CD4-positive, alpha-beta T cell treated with Interleukin-10 for 1 hour (primary cell): ENCODE measurements around the gene AFF2.

ENCODE experiments used
- DNase-seq: peaks from one replicate; pipeline ENCODE4 v3.0.0-alpha.2; 2020

AFF2 gene

DNA sequence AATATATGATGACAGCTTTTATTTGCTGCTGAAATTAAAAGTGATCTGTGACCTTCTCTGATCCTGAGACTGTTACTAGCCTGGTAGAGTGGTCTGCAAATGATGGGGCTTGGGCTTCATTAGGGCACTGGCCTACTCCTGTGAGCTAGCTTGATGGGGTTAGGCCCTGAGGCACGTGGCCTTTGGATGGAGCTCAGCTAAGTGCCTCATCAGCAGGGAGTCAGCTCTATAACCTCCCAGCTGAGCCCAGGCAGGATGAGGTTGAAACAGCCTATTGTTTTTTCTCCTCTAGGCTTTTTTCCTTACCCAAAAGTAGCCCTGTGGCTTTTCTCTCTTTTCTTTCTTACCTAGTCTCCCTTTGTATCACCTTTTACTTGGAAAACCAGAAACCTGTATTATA, 92.2 kb downstream of the AFF2 start:
- DNase-seq, result no peak

DNA sequence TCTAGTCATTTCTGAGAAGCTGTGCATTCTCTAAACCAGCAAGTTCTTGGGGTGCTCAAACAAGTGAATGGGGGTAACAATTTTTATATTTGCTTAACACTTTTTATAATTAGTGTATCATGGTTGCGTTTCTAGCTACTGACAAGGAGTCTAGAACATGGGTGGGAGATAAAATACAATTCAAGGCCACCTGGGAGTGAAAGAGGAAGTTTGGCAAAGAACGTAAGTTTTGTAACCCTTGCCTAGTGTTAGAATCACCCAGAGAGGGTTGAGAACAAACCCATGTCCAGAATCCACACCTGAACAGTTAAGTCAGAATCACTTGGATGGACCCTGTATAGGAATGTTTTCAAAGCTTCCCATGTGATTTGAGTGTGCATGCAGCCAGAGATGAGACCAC, 92.7 kb downstream of the AFF2 start:
- DNase-seq, result no peak

DNA sequence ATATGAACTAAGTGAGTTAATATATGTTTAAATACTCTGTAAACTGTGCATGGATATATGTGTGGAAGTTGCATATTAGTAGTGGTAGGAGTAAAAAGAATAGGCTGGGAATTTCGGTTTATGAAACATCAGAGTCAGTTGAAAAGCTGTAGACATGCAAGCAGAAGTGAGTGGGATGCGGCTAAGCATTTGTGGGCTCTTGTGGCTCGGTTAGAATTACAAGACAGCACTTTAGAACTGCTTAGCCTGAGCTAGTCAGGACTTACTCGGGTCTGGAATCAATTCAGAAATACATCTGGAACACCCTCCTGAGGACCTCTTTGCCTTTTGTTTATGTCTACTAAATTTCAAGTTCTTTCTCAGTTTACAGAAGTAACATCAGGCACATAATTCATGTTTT, 93.6 kb downstream of the AFF2 start:
- DNase-seq, result no peak

DNA sequence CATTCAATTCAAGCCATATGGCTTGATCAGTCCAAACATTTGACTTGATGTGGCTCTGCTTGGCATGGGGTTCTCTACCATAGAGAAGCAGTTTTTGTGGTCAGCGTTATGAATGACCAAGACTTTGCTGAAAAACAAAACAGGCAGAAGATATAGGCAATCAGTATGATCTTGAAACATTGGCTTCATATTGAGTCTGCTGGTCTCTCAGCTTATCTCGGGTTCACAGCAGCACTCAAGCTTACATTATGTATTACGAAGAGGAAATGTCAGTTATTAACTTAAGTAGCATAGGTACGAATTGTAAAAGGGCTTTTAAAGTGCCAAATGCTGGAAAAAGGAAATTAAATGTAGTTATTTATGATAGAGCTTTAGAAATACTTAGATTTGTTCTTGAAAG, 99.0 kb downstream of the AFF2 start:
- DNase-seq, result no peak

DNA sequence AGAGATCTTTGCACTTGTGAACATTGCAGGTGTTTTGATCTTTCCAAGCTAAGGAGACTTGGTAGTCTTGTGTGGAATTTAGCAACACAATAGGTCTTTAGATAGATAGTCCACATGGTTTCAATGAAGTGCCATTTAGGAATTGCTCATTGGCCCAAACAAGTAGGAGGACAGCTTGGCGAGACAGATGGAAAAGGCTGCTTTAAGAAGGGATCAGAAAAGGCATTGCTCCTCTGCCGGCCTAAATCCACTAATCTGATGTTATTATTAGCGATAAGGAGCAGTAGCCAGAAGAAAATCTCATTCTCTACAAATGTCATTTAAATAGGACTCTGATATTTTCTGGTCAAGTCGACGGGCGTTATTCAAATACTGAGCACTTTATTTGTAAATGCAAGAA, 99.7 kb downstream of the AFF2 start:
- no peak for DNase-seq

GRCh38 chrX:148600581-148600980, 100.2 kb downstream of the AFF2 start:
- DNase-seq, result no peak

GRCh38 chrX:148601034-148601433, 100.6 kb downstream of the AFF2 start:
- DNase-seq, result no peak

- no peak for DNase-seq
These were observed 109.3 kb downstream of the AFF2 start for GRCh38 chrX:148609515-148610327.

DNA sequence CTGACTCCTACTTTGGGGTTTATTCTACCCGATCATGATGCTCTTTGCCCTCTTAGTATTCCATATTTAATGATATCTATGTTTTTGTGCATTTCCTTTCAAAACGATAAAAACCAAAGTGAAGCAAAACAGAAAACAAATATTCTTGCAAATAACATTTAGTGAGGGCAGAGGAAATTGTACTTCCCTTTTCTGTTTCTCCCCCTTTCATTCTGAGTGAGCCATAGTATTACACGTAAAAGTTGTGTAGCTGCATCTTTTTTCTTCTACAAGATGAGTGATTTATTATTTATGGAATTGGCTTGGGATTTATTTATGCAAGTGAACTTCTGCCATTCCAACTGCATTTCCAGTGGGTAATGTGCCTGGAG, 109.9 kb downstream of the AFF2 start:
- DNase-seq, result no peak

- DNase-seq, result no peak
These were observed 111.6 kb downstream of the AFF2 start for GRCh38 chrX:148611993-148612392.

DNA sequence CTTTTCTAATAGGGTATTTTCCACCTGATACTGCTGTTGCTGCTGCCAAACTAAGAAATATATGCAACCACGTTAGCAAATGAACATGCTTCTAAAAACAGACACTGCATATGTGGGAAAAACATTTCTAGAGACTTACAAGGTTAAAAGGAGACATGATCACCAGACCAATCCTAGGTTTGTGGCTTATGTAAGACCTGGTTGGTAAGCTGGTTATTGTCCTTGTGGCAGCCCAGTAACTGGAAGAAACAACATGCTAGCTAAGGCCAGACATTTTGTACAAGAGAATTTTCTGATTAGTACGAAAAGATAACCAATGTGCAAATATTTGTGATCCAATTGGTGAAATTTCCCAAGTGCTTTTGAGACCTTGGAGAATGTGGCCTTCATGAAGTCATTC, 112.0 kb downstream of the AFF2 start:
- DNase-seq, result no peak

DNA sequence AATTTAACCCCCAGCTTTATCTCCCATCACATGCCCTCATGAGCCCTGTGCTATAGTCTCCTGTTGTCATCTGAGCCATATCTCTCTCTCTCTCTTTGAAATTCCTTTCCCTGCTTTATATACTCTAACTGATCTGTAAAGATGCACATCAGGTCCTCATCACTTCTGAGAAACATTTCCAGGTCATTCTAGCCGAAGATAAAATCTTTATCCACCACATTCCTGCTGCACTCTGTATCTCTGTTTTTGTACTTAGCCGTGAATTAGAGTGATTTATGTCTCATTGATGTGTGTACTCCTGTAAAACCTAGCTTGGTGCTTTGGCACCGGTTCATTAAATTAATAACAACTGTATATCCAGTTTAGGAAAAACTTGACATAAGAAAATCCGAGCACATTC, 113.2 kb downstream of the AFF2 start:
- no peak for DNase-seq

DNA sequence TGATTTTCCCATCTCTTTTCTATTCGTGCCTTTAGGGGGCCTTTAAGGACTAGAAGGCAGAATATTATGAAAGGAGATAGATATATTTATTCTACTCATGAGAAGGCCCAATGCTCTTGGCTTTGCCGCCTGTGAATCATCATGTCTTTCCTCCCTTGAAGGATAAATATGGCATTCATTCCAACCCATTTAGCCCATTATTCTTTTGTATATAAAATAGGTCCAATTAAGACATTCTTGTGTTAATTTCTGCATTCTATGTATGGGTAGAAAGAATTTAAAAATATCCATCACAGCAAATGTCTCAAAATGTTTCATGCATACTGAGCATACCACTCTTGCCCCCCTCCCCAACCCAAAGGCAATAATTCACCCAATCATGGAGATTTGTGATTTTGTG, 115.1 kb downstream of the AFF2 start:
- no peak for DNase-seq

- DNase-seq, result no peak
These were observed 118.3 kb downstream of the AFF2 start for GRCh38 chrX:148618470-148619445.

DNA sequence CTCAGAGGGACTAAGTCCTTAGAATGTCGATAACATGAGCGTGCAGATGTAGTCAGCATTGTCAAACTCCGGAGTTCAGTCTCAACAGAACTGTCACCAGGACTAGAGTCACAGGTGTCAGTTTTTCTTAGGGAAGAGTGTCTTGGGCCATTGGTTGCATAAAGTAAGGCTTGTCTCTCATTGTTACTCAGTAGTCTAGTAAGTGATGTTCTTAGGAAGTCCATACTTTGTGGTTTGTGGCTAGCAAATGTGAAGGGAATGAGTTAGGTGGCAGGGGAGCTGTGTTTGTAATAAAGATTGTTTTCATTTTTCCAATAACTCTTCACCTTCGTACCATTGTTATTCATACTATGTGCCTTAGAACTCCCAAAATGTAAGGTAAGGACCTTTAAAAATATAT, 119.6 kb downstream of the AFF2 start:
- DNase-seq, result no peak

DNA sequence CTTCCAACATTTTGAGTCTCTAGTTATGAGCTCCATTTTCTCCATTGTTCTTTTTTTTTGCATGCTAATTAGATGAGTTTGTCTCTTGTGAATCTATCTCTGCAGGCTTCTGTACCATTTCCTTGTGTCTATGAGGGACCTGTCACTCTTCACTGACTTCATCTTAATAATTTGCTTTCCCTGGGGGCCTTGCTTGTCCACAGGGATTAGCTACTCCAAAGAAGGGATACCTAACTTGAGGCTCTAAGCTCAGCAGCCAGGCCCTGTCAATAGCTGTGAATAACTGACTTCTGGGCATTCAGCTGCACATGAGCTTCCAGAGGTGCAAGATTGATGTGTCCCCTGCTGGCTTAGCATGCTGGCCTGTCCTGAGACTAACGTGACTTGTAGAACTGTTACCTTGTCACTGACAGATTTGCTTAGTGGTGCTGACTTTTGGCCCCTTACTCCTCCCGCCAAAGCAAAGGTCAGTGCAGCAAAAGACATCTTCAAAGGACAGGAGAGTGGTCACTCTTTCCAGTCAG, 124.6 kb downstream of the AFF2 start:
- DNase-seq, result no peak

DNA sequence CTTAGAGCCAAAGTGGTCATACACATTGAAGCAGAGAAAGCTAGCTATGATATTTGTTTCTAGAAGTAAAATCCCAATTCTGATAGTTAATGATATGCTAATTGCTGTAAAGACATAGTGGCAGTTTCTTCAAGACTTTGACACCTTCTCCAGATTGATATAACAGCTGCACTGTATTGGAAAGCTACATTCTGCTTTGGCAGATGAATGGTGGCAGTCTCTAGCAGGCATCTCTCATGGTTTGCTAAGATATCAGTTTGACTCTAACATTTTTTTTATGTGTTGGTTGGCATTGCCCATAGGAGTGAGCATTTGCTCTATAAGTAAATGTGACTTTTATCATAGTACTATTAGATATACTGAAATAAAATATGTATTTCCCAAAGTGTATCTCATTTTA, 128.2 kb downstream of the AFF2 start:
- no peak for DNase-seq

GRCh38 chrX:148629434-148629833, 129.0 kb downstream of the AFF2 start:
- DNase-seq, result no peak

- DNase-seq, result no peak
These were observed 132.0 kb downstream of the AFF2 start for GRCh38 chrX:148632444-148632843.

DNA sequence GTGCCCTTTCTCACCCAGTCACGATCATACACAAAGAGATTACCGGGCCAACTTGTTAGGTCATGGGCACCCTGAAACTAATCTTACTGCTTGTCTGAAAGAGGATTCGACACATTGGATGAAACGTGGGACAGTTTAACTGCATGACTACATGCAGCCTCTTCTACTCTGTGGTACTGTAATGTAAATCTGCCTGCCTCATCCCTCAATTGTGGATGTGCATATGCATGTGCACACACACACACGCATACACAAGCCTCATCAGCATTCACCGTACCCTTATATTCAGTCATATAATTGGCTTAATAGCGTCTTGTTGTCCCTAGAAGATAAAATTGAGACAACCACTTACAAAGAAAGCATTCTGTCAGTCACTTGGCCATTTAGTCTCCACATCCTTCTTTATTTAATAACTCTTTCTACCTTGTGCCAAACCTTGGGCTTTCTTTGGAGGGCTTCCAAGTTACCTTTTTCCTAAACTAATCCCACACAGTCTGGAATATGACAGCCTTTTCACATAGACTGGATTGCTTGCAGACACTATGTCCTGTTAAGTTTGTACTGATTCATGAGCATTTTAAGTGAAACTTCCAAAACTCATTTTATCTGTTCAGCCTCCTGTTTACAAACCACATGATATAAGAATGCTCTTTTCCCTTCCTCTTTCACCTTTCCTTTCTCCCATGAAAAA, 132.9 kb downstream of the AFF2 start:
- no peak for DNase-seq

DNA sequence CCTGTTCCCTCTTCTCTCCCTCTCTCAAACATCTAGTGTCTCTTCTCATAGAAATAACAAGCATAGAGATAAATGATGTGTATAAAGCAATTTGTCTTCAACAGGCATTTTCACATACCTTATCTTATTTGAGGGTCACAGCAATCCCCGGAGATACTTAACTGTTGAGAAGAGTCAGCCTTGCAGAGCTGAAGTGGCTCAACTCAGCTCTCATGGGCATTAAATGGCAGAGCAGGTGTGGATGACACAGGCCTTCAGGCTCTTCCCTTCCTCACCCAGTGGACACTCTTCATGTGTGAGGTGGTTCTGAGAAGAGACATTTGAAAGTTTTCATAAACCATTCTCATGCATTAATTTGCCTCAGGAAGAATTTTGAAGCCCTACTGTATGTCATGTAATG, 134.2 kb downstream of the AFF2 start:
- DNase-seq, result no peak

- no peak for DNase-seq
These were observed 143.0 kb downstream of the AFF2 start for GRCh38 chrX:148643460-148643859.

DNA sequence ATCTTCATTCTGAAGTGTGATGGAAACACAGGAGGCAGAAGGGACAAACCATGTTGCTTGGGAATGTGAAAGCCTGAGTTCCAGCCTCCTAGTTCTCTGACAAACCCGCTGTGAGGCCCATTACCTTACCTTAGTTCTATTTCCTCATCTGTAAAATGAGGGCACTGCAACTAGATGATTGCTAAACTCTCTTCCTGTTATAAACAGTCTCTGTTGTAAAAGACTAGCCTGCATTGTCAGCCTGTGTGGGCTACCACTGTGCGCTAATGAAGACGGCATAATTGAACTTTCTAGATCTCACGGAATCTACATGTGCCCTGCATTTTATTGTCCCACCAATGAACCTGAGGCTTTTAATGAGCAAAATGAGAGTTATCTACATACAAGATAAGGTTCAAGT, 147.2 kb downstream of the AFF2 start:
- no peak for DNase-seq
